ENCODE measurements around the gene C9orf78. TPM values are rescaled to one million over a fixed set of nuclear protein-coding genes. Genes with fewer than 3 reads are reported as not detected.

Gene C9orf78
- total and polyA plus RNA-seq, 9 of the 15 experiments (the other 6 are each of a cell fraction or from before 2014, with no cell fraction given) = 94.6 to 266 (median 202) TPM

GRCh38 chr9:129866394-129867135 lies 31.5 kb upstream of the C9orf78 start:
- peak overlapping the region; percentile 10; the same call in 1 of the 3 replicates for H3K27ac ChIP-seq (ENCODE audit: extremely low read depth, low read depth, low read length)
- no peak overlapping the region for H3K4me2 ChIP-seq (ENCODE audit: insufficient read depth, low read length)
- H3K9ac ChIP-seq (ENCODE audit: insufficient read depth in 1 of 2, low read depth in 2 of 2, low read length in 2 of 2) = peak overlapping the region in 1 of 2 experiments; percentile 81; a peak in 2 of 4 replicates
- H2AFZ ChIP-seq (ENCODE audit: low read depth, low read length) = no peak overlapping the region
- TF ChIP-seq NR2C2 (CRISPR knock-in tag; IDR thresholded peaks at IDR 0.05) (no peak), NR2C2 (tag; IDR thresholded peaks at IDR 0.05) (no peak), SUPT5H (IDR thresholded peaks at IDR 0.05) (0 out of 2 replicates have a peak, but pooled peaks have one; percentile 11), ZNF263 (CRISPR knock-in tag; IDR thresholded peaks at IDR 0.05; ENCODE audit: borderline replicate concordance) (no peak), POLR2A (conservative IDR thresholded peaks at IDR 0.05) (peak; percentile 43), SMARCA5 (IDR thresholded peaks at IDR 0.05) (0 out of 2 replicates have a peak, but pooled peaks have one; percentile 38), HDAC2 (IDR thresholded peaks at IDR 0.05) (0 out of 2 replicates have a peak, but pooled peaks have one; percentile 37), THAP7 (CRISPR knock-in tag; IDR thresholded peaks at IDR 0.05) (no peak), DNMT1 (IDR thresholded peaks at IDR 0.05) (no peak), LEF1 (IDR thresholded peaks at IDR 0.05) (no peak), CBFB (CRISPR knock-in tag; IDR thresholded peaks at IDR 0.05) (0 out of 2 replicates have a peak, but pooled peaks have one; percentile 14), BCOR (IDR thresholded peaks at IDR 0.05) (peak; percentile 55), POLR2AphosphoS5 (IDR thresholded peaks at IDR 0.05; ENCODE audit: control insufficient read depth, insufficient read depth, low read depth, low read length) (peak; percentile 18; the same call in 1 of the 2 replicates), JUNB (CRISPR knock-in tag; conservative IDR thresholded peaks at IDR 0.05) (no peak), WHSC1 (IDR thresholded peaks at IDR 0.05; ENCODE audit: low read length) (no peak), BACH1 (tag; IDR thresholded peaks at IDR 0.05) (no peak), ZFP36 (IDR thresholded peaks at IDR 0.05; ENCODE audit: low read depth, low read length, partially characterized antibody) (peak; percentile 78)
- H3K4me1 ChIP-seq (replicated peaks in 1 of 2; ENCODE audit: control insufficient read depth in 2 of 2, insufficient read depth in 2 of 2, low read length in 2 of 2) = peaks cover 34 to 79% of the 10 kb centered on the region in 2 experiments
- H3K36me3 ChIP-seq (ENCODE audit: control insufficient read depth, insufficient read depth, low read length) = peaks cover 89% of the 10 kb centered on the region
- 86% methylated on average over 17 of the region's 17 CpGs for WGBS (ENCODE audit: insufficient coverage, low coverage, missing lambda C conversion rate)
- no peaks in the 10 kb centered on the region for H3K9me3 ChIP-seq (replicated peaks; ENCODE audit: control insufficient read depth, insufficient read depth, low read depth, low read length)
- CTCF ChIA-PET (ENCODE audit: low intra/inter-chr PET ratio) = no interaction called here
- FAIRE-seq = no peak
- peaks cover 8% of the 10 kb centered on the region; the same call in 2 of the 3 replicates for H3K79me2 ChIP-seq (ENCODE audit: control insufficient read depth, insufficient read depth, low read length)
- DNase-seq (ENCODE audit: extremely low read depth in 1 of 4, low spot score in 3 of 4) = no peak
- peaks cover 4% of the 10 kb centered on the region for H3K9me1 ChIP-seq (ENCODE audit: control insufficient read depth, insufficient read depth, low read length)
- H4K20me1 ChIP-seq (replicated peaks; ENCODE audit: control insufficient read depth, insufficient read depth, low read length) = no peaks in the 10 kb centered on the region
- in situ Hi-C loops (cut with MboI) = no loop called here
- intact Hi-C loops (cut with micrococcal nuclease) = no loop called here
- no peak for ATAC-seq
- no peaks in the 10 kb centered on the region for H3K27me3 ChIP-seq (ENCODE audit: control insufficient read depth in 2 of 2, insufficient read depth in 2 of 2, low read length in 2 of 2)
- POLR2A ChIA-PET = interaction anchor here (0.6 to 9.4 kb wide), 3 partner anchors 13 to 31 kb away, joined by 3 to 91 read pairs (median 5); partner anchors contain the start of genes C9orf78 and USP20
- BruUV-seq (replicated peaks) = no TSS peak
- no peak overlapping the region for H3K4me3 ChIP-seq
